Right lobe of liver (tissue), 4 donors: ENCODE results near the gene UBTD2.

Experiments used
- CTCF ChIP-seq, 4 donors: fragments of 200-600 bp in 3 of 4; fragments of 450-650 bp in 1 of 4; IDR thresholded peaks; one replicate each; pipeline versions ENCODE4 v1.5.1 to v1.8.0; 2016 to 2022; ENCODE audit warnings: antibody characterized with exemption in 4 of 4, mild to moderate bottlenecking in 2 of 4
- POLR2A ChIP-seq: fragments of 450-650 bp; IDR thresholded peaks from one replicate; pipeline ENCODE4 v1.6.1; 2017; ENCODE audit warnings: antibody characterized with exemption, mild to moderate bottlenecking
- donor health status: DM: no; HTN: no; CAD: no.
- donor health status: DM: no; HTN: no; CAD: no.
- donor health status: DM: no; HTN: yes; CAD: no.

GRCh38 chr5:172251419-172251818 is 32.1 kb downstream of the UBTD2 start:
- TF ChIP-seq CTCF (IDR thresholded peaks at IDR 0.05) (no peak), POLR2A (no peak)
